ENCODE results near the gene ESYT3. TPM values are rescaled to one million over a fixed set of nuclear protein-coding genes. Genes with fewer than 3 reads are reported as not detected.

ESYT3 gene, protein sequence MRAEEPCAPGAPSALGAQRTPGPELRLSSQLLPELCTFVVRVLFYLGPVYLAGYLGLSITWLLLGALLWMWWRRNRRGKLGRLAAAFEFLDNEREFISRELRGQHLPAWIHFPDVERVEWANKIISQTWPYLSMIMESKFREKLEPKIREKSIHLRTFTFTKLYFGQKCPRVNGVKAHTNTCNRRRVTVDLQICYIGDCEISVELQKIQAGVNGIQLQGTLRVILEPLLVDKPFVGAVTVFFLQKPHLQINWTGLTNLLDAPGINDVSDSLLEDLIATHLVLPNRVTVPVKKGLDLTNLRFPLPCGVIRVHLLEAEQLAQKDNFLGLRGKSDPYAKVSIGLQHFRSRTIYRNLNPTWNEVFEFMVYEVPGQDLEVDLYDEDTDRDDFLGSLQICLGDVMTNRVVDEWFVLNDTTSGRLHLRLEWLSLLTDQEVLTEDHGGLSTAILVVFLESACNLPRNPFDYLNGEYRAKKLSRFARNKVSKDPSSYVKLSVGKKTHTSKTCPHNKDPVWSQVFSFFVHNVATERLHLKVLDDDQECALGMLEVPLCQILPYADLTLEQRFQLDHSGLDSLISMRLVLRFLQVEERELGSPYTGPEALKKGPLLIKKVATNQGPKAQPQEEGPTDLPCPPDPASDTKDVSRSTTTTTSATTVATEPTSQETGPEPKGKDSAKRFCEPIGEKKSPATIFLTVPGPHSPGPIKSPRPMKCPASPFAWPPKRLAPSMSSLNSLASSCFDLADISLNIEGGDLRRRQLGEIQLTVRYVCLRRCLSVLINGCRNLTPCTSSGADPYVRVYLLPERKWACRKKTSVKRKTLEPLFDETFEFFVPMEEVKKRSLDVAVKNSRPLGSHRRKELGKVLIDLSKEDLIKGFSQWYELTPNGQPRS
- 0.17 TPM in 1 of 2 replicates, not detected in the other for total RNA-seq

GRCh38 chr3:138434276-138434874 is at the start of gene ESYT3:
ESYT3 (plus strand) TSS chr3:138434616; CDS start chr3:138434799, 183 bp downstream.

Other genes with a start within 250 kb of the ESYT3 start
- gene ARMC8, start 247.3 kb upstream of the ESYT3 start, total RNA-seq: 51.5 and 61.0 TPM in 2 replicates
- gene NME9, start 104.8 kb upstream of the ESYT3 start, total RNA-seq: 0.29 TPM in 1 of 2 replicates, not detected in the other
- gene MRAS, start 86.0 kb upstream of the ESYT3 start, total RNA-seq: 20.1 and 52.4 TPM in 2 replicates
- 20.8 and 40.9 TPM in 2 replicates for gene CEP70, start 159.6 kb downstream of the ESYT3 start, total RNA-seq
- gene FAIM, start 174.2 kb downstream of the ESYT3 start, total RNA-seq: 6.3 and 11.3 TPM in 2 replicates